ENCODE results near the gene NCAPD2. TPM values are rescaled to one million over a fixed set of nuclear protein-coding genes. Genes with fewer than 3 reads are reported as not detected.
"Not testable (repeated sequence)": the region's sequence is repeated elsewhere in the genome, so short reads cannot be mapped to it uniquely, and the experiment has no call there.

Gene NCAPD2
- total RNA-seq, 1 donor from 2014 or later, result 113 TPM

DNA sequence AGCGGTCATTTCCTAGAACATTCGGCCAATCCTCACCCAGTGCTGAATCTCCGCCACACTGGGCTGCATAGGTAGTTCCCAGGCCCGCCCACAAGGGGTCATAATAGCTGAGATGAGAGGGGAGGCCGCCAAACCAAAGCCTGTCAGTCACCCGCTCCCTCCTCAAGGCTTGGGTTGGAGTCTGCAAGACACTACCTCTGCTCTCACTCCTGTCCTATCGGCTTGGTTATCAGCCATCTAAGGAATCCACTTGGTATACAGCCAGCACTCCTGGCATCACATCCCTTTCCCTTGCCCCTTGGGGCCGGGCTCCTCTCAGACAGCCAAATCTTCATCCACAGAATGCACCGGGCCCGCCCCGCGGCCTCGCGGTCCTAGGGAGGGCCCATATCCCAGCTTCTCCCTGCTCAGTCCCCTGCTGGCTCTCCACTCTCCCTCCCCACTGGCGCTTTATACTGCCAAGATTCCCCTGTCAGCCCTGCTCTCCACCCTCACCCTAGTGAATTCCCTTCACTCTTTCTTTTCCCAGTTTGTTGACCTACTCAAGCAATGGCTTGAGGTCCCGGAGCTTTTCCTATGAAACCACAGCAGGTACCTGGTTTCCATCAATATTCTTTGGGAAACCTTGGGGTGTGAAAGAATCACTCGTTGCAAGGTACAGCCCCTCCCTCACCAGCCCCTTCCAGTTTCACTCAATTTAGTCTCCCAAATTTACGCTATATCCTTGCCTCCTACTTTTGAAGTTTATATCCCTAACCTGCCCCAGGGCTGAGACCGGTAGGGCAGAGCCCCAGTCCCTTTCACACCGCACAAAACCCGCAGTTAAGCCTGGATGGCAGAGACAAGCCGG is 60.5 kb downstream of the NCAPD2 start:
- H3F3A ChIP-seq (ENCODE audit: low read depth), result peaks cover 38% of the 10 kb centered on the region
- peaks cover 33% of the 10 kb centered on the region for H3K4me1 Mint-ChIP-seq
- no peaks in the 10 kb centered on the region for H3K9me3 Mint-ChIP-seq
- peak overlapping the region; percentile 96 for H3K4me3 ChIP-seq
- TF ChIP-seq CTCF (IDR thresholded peaks at IDR 0.05), result peak; percentile 70
- TF ChIP-seq EZH2phosphoT487 (IDR thresholded peaks at IDR 0.05), result no peak
- peak overlapping the region; percentile 38 for H3K27ac Mint-ChIP-seq
- peaks cover 8% of the 10 kb centered on the region for H3K27me3 Mint-ChIP-seq (ENCODE audit: insufficient read depth, low read depth)
- no peaks in the 10 kb centered on the region for H3K36me3 ChIP-seq
- H2AFZ ChIP-seq (replicated peaks), result peak overlapping the region; percentile 35
- H3K4me2 ChIP-seq, result peak overlapping the region; percentile 94
- peak overlapping the region; percentile 76 for H3K9ac ChIP-seq
- H3K36me3 Mint-ChIP-seq, result peaks cover 9% of the 10 kb centered on the region
- H3K27me3 ChIP-seq, result no peaks in the 10 kb centered on the region
- DNase-seq (ENCODE audit: low spot score), result peak; percentile 93
- peak overlapping the region; percentile 92 for H3K4me3 Mint-ChIP-seq
- peaks cover 10% of the 10 kb centered on the region for H3K4me1 ChIP-seq
- no peak overlapping the region for H3K27ac ChIP-seq
- H3K9me3 ChIP-seq (ENCODE audit: low read depth), result no peaks in the 10 kb centered on the region
- H3K79me2 ChIP-seq (ENCODE audit: low read depth), result peaks cover 50% of the 10 kb centered on the region
- peaks cover 43% of the 10 kb centered on the region for H4K20me1 ChIP-seq (ENCODE audit: low read depth)

GRCh38 chr12:6555018-6555691 is 61.3 kb downstream of the NCAPD2 start:
- peaks cover 8% of the 10 kb centered on the region for H3K27me3 Mint-ChIP-seq (ENCODE audit: insufficient read depth, low read depth)
- peak overlapping the region; percentile 92 for H3K4me3 Mint-ChIP-seq
- TF ChIP-seq EZH2 (IDR thresholded peaks at IDR 0.05), result peak; percentile 47
- no peak for TF ChIP-seq CTCF (IDR thresholded peaks at IDR 0.05)
- H3K4me1 Mint-ChIP-seq, result peaks cover 33% of the 10 kb centered on the region
- Histone ChIP-seq H3K4me1 (peaks cover 10% of the 10 kb centered on the region), H4K20me1 (ENCODE audit: low read depth) (peaks cover 41% of the 10 kb centered on the region), H3K9ac (peak overlapping the region; percentile 76), H2AFZ (replicated peaks) (peak overlapping the region; percentile 48), H3K4me2 (peak overlapping the region; percentile 94), H3K36me3 (no peaks in the 10 kb centered on the region), H3K27ac (no peak overlapping the region), H3K9me3 (ENCODE audit: low read depth) (no peaks in the 10 kb centered on the region), H3K27me3 (no peaks in the 10 kb centered on the region), H3F3A (ENCODE audit: low read depth) (peaks cover 42% of the 10 kb centered on the region), H3K79me2 (ENCODE audit: low read depth) (peaks cover 50% of the 10 kb centered on the region), H3K4me3 (peak overlapping the region; percentile 96)
- peak; percentile 23 for DNase-seq (ENCODE audit: low spot score)
- H3K27ac Mint-ChIP-seq, result peak overlapping the region; percentile 38
- H3K36me3 Mint-ChIP-seq, result peaks cover 16% of the 10 kb centered on the region
- no peaks in the 10 kb centered on the region for H3K9me3 Mint-ChIP-seq

DNA sequence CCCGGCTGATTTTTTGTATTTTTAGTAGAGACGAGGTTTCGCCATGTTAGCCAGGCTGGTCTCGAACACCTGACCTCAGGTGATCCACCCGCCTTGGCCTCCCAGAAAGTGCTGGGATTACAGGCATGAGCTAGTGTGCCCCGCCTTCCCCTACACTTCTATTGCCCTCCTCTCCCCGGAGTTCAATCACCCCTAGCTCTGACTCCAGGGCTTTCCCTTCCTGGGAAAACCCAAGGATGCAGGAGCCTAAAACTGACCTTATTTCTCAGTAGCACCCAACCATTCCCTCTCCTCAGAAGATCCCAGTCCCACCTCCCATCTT is 62.6 kb downstream of the NCAPD2 start:
- not testable (repeated sequence) for DNase-seq (ENCODE audit: low spot score); H3K27ac ChIP-seq; H3K9me3 Mint-ChIP-seq; H3K9ac ChIP-seq; H3K27me3 ChIP-seq; H3K36me3 ChIP-seq; H3K9me3 ChIP-seq (ENCODE audit: low read depth); H3K27me3 Mint-ChIP-seq (ENCODE audit: insufficient read depth, low read depth); H2AFZ ChIP-seq (replicated peaks); H3K4me3 ChIP-seq
- Mint-ChIP-seq H3K27ac (peak overlapping the region; percentile 4), H3K4me1 (peaks cover 33% of the 10 kb centered on the region), H3K36me3 (peaks cover 19% of the 10 kb centered on the region), H3K4me3 (peak overlapping the region; percentile 91)
- Histone ChIP-seq H3K4me1 (peaks cover 10% of the 10 kb centered on the region), H4K20me1 (ENCODE audit: low read depth) (peaks cover 31% of the 10 kb centered on the region), H3K4me2 (peak overlapping the region; percentile 29), H3F3A (ENCODE audit: low read depth) (peaks cover 42% of the 10 kb centered on the region), H3K79me2 (ENCODE audit: low read depth) (peaks cover 47% of the 10 kb centered on the region)

- peaks cover 43% of the 10 kb centered on the region for H3K79me2 ChIP-seq (ENCODE audit: low read depth)
- TF ChIP-seq CTCF (IDR thresholded peaks at IDR 0.05) (no peak), EZH2 (IDR thresholded peaks at IDR 0.05) (no peak), EZH2phosphoT487 (IDR thresholded peaks at IDR 0.05) (no peak)
- H3K9ac ChIP-seq, result no peak overlapping the region
- H3K9me3 ChIP-seq (ENCODE audit: low read depth), result no peaks in the 10 kb centered on the region
- no peak for DNase-seq (ENCODE audit: low spot score)
- H3K27me3 ChIP-seq, result no peaks in the 10 kb centered on the region
- no peak overlapping the region for H3K27ac ChIP-seq
- Mint-ChIP-seq H3K36me3 (peaks cover 21% of the 10 kb centered on the region), H3K27me3 (ENCODE audit: insufficient read depth, low read depth) (peaks cover 4% of the 10 kb centered on the region), H3K4me1 (peaks cover 33% of the 10 kb centered on the region), H3K27ac (no peak overlapping the region), H3K4me3 (peak overlapping the region; percentile 91), H3K9me3 (no peaks in the 10 kb centered on the region)
- peaks cover 10% of the 10 kb centered on the region for H3K4me1 ChIP-seq
- H3F3A ChIP-seq (ENCODE audit: low read depth), result peaks cover 42% of the 10 kb centered on the region
- peaks cover 31% of the 10 kb centered on the region for H4K20me1 ChIP-seq (ENCODE audit: low read depth)
- H2AFZ ChIP-seq (replicated peaks), result no peak overlapping the region
- no peak overlapping the region for H3K4me2 ChIP-seq
- H3K4me3 ChIP-seq, result no peak overlapping the region
- no peaks in the 10 kb centered on the region for H3K36me3 ChIP-seq
Measured at GRCh38 chr12:6556857-6557256, 63.0 kb downstream of the NCAPD2 start.

All from neural progenitor cell (in vitro differentiated cells).